ENCODE measurements around the gene CTBP2.

DNA sequence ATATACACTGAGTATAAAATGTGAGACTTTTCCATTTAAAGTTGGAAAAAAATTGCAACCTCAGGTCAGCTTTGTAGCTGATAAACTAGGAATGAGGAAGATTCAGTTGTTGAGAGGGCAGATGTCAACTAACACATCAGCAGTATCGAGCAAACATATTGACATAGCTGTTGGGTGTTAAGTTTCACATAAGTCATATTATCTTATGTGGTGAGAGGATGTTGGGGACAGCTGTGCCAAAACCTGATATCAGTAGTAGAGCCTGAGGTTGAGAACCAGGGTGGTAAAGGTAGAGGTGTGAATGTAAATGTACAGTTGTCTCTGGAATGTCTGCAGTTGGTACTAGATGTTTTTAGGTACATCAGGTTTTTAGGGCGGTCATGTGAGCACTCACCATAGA, 213.4 kb downstream of the CTBP2 start:
- TF ChIP-seq, protein P1, sequence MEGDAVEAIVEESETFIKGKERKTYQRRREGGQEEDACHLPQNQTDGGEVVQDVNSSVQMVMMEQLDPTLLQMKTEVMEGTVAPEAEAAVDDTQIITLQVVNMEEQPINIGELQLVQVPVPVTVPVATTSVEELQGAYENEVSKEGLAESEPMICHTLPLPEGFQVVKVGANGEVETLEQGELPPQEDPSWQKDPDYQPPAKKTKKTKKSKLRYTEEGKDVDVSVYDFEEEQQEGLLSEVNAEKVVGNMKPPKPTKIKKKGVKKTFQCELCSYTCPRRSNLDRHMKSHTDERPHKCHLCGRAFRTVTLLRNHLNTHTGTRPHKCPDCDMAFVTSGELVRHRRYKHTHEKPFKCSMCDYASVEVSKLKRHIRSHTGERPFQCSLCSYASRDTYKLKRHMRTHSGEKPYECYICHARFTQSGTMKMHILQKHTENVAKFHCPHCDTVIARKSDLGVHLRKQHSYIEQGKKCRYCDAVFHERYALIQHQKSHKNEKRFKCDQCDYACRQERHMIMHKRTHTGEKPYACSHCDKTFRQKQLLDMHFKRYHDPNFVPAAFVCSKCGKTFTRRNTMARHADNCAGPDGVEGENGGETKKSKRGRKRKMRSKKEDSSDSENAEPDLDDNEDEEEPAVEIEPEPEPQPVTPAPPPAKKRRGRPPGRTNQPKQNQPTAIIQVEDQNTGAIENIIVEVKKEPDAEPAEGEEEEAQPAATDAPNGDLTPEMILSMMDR (IDR thresholded peaks at IDR 0.05) = no peak
- no peak for TF ChIP-seq POLR2A (IDR thresholded peaks at IDR 0.05)

Measured in thyroid gland (tissue), 4 donors.